ENCODE measurements around the gene ELAVL3.
A peak's percentile ranks its signal among the peaks of the same experiment; 100 is the strongest.
"Not testable (repeated sequence)": the region's sequence is repeated elsewhere in the genome, so short reads cannot be mapped to it uniquely, and the experiment has no call there.

Gene ELAVL3

GRCh38 chr19:11458236-11458900, 22.5 kb downstream of the ELAVL3 start:
- no peak for DNase-seq

GRCh38 chr19:11457831-11458230, 23.0 kb downstream of the ELAVL3 start:
- DNase-seq: no peak

- no peak for DNase-seq
Observed at GRCh38 chr19:11457115-11457514, 23.7 kb downstream of the ELAVL3 start.

GRCh38 chr19:11456659-11457058, 24.2 kb downstream of the ELAVL3 start:
- DNase-seq: no peak

- not testable (repeated sequence) for DNase-seq
Observed at GRCh38 chr19:11455233-11455554, 25.7 kb downstream of the ELAVL3 start.

- peak in 1 of 2 donors; percentile 16 for DNase-seq
Observed at GRCh38 chr19:11453468-11454341, 27.1 kb downstream of the ELAVL3 start.

- DNase-seq: no peak
Observed at GRCh38 chr19:11452620-11453310, 28.1 kb downstream of the ELAVL3 start.

- DNase-seq: no peak
Observed at GRCh38 chr19:11451871-11452619, 28.8 kb downstream of the ELAVL3 start.

- no peak for DNase-seq
Observed at GRCh38 chr19:11451327-11451870, 29.4 kb downstream of the ELAVL3 start.

GRCh38 chr19:11450570-11451326, 30.1 kb downstream of the ELAVL3 start:
- no peak for DNase-seq

- DNase-seq: no peak
Observed at GRCh38 chr19:11448923-11449554, 31.8 kb downstream of the ELAVL3 start.

GRCh38 chr19:11448410-11448809, 32.4 kb downstream of the ELAVL3 start:
- DNase-seq: no peak

GRCh38 chr19:11447347-11448262, 33.2 kb downstream of the ELAVL3 start:
- no peak for DNase-seq

GRCh38 chr19:11446652-11447301, 34.1 kb downstream of the ELAVL3 start:
- DNase-seq: peak; percentile 37 to 50

GRCh38 chr19:11446271-11446651, 34.6 kb downstream of the ELAVL3 start:
- no peak for DNase-seq

- DNase-seq: no peak
Observed at GRCh38 chr19:11445141-11445540, 35.7 kb downstream of the ELAVL3 start.

GRCh38 chr19:11444059-11444458, 36.8 kb downstream of the ELAVL3 start:
- DNase-seq: no peak

GRCh38 chr19:11437955-11438354, 42.9 kb downstream of the ELAVL3 start:
- DNase-seq: no peak

GRCh38 chr19:11435833-11436313, 45.0 kb downstream of the ELAVL3 start:
- no peak for DNase-seq
